GM11168 (cell line): ENCODE measurements around the gene ADARB1.

Source experiments
- in situ Hi-C: fragments of 300-500 bp; cut with MboI; formaldehyde crosslinking; loops from one replicate; pipeline ENCODE4 v1.12.0; 2022; ENCODE audit warnings: low sequenced_read_pairs; ENCODE audit not compliant: unreplicated experiment

ADARB1 gene

DNA sequence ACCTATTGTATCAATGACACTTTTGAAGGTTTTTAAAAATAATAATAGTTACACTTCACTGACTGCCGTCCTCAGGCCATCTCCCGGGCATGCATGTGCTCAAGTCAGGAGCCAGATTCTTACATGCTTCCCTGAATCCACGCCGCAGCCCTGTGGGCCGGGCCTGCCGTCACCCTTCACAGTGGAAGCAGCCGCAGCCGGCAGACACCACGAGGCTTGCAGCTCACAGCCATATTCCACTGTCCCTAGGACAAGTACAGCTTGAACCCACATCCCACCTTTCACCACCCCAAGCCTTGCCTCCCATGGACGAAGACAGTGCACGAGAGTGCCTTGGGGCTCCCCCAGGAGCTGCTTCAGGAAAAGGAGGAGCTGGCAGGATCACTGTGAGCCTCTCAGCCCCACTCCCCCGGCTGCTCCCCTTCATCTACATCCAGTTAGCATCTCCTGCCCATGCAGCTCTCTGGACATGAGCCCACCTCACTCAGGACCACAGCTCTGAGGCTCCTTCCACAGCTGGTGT, 136.1 kb downstream of the ADARB1 start:
- in situ Hi-C loops = no loop called here

DNA sequence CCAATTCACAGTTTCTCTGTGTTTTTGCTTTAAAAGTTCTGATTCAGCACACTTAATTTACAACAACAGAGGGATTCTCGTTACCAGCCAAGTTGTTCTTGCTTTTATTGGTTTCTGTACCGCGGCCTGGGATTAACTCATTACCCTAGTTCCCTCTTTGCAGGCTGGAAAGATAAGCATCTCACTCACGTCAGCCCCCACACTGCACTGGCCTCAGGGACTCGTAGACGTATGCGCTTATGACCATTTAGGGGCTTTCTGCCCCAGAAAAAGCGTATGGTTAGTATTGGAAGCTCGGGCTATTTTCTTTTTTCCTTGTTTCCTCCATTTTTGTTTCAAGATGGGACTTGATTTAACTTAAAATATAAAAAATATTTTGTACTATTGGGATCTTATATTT, 137.3 kb downstream of the ADARB1 start:
- in situ Hi-C loops = no loop called here

DNA sequence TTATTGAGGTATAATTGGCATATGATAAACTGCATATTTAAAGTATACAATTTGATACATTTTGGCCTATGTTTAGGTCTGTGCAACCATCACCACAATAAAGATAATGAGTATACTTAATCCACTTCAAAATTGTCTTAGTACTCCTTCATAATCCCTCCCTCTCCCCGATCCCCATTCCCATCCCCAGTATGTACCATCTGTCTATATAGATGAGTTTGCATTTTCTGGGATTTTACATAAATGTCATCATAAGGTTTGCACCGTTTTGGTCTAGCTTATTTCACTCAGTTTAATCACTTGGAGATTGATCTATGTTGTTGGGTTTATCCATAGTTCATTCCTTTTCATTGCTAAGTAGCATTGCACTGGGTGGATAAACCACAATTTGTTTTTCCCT, 139.0 kb downstream of the ADARB1 start:
- in situ Hi-C loops = no loop called here

DNA sequence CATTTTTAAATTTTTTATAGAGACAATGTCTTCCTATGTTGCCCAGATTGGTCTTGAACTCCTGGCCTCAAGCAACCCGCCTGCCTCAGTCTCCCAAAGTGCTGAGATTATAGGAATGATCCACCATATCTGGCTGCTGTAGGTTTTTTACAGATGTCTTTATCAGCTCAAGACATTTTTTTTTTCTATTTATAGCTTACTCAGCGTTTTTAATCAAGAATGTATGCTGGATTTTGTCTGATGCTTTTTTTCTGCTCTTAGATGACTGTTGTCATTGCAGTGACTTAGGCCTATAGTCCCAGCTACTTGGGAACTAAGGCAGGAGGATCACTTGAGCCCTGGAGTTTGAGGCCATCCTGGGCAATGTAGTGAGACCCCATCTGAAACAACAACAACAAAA, 140.8 kb downstream of the ADARB1 start:
- in situ Hi-C loops = no loop called here

DNA sequence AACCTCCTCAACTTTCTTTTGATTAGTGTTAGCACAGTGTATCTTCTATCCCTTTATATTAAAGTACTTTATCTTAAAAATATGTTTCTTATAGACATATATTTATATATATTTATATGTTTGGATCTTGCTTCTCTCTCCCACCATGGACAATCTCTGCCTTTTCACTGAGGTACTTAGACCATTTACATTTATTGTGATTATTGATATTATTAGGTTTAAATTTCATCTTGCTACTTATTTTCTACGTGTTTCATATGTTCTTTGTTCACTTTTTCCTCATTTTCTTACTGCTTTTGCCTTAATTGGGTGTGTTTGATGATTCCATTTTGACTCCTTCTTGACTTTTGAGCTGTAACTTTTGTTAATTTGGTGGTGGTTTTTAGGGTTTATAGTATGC, 142.6 kb downstream of the ADARB1 start:
- in situ Hi-C loops = no loop called here

DNA sequence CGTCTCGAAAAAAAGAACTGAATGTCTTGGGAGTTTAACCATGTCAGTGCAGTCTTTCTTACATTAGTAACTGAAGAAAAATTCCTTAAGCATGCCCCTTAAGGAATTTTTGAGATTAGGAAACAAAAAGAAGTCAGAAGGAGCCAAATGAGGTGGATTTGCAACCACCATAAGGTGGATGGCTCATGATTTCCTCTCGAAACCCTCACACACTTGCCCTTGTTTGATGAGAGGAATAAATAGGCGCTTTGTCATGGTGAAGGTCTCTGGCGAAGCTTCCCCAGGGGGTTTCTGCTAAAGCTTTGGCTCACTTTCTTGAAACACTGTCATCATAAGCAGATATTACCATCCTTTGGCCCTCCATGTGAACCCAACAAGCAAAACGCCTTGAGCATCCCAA, 145.1 kb downstream of the ADARB1 start:
- in situ Hi-C loops = no loop called here

DNA sequence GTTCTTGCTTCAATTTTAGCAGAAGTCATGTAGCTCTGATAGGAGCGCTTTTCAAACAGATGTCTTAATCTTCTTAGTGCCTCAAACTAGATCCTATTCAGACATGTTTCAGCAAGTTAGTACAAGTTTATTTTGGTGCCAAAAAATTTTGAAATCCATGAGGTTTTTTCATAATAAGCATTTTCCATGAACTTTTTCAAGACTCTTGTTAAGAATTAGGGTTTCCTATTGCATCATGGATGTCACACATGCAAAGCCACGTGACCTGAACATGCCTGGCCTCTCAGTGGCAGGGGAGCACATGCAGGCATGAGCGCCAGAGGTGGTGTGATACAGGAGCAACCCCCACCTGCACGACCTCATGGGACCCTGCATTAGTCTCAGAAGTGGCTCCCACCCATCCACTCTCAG, 145.7 kb downstream of the ADARB1 start:
- in situ Hi-C loops = no loop called here

DNA sequence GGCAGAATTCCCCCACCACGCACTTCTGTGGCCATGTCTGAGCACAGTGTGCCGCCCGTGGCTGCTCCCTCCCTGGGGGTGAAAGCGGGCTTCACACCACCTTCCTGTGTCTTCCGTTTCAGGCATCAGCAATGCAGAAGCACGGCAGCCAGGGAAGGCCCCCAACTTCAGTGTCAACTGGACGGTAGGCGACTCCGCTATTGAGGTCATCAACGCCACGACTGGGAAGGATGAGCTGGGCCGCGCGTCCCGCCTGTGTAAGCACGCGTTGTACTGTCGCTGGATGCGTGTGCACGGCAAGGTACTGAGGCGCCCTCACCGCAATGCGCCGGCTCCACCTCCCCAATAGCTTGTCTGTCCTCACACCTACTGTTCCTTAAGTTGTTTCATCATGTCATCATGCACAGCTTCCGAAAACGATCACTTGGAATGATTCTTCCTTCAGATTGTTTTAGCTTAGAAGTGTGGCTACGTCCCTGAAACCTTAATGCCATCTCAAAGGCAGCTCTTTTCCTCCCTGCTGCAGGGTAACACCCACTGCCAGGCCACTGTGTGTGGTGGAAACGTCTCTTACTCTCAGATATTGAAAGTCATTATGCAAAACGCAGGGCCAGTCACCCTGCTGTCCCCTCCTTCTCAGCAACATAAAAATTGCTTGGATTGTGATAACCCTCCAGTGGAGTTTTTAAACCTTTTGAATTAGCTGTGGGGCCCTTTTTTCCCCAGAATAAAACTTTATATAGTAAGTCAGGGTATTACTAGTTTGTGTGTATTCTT, 146.5 kb downstream of the ADARB1 start:
- in situ Hi-C loops = no loop called here

DNA sequence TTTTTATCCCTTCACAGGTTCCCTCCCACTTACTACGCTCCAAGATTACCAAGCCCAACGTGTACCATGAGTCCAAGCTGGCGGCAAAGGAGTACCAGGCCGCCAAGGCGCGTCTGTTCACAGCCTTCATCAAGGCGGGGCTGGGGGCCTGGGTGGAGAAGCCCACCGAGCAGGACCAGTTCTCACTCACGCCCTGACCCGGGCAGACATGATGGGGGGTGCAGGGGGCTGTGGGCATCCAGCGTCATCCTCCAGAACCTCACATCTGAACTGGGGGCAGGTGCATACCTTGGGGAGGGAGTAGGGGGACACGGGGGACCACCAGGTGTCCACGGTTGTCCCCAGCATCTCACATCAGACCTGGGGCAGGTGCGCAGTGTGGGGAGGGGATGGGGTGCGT, 147.6 kb downstream of the ADARB1 start:
- in situ Hi-C loops = no loop called here

DNA sequence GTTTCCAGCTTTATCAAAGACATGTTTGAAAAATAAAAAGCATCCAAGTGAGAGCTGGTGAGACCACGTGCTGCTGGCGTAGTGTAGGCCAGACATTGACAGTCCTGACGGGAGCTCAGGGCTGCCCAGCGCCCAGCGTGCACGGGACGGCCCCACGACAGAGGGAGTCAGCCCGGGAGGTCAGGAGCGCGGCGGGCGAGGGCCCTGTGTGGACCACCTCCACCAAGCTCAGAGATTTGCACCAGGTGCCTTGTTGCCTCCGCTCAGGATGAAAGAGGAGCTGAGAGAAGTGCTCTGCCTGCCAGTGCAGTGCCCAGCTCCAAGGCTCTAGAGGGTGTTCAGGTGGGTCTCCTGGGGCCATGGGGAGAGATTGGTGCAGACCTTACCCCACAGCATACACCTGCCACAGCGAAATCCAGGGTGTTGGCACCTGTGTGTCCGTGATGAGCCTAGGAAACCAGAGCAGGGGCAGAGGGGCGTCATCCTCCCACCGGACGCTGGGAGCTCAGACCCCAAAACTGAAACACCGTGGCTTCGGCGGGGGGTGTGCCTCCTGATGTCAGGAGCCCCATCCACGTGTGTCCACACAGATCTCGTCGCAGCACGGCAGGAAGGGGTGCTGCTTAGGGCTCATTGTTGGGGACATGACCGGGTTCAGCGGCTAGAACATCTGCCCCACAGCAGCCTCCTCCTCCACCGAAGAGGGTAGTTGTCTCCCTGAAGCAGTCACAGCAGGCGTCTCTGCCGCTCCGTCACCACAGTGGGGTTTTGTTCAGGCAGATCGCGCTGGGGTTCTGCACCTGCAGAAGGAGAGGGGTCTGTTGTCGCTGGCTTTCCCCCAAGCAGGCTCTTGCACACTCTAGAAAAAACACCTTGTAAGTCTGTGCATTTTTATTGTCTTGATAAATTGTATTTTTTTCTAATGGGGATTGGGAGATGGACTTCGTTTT, 149.1 kb downstream of the ADARB1 start:
- in situ Hi-C loops = no loop called here

DNA sequence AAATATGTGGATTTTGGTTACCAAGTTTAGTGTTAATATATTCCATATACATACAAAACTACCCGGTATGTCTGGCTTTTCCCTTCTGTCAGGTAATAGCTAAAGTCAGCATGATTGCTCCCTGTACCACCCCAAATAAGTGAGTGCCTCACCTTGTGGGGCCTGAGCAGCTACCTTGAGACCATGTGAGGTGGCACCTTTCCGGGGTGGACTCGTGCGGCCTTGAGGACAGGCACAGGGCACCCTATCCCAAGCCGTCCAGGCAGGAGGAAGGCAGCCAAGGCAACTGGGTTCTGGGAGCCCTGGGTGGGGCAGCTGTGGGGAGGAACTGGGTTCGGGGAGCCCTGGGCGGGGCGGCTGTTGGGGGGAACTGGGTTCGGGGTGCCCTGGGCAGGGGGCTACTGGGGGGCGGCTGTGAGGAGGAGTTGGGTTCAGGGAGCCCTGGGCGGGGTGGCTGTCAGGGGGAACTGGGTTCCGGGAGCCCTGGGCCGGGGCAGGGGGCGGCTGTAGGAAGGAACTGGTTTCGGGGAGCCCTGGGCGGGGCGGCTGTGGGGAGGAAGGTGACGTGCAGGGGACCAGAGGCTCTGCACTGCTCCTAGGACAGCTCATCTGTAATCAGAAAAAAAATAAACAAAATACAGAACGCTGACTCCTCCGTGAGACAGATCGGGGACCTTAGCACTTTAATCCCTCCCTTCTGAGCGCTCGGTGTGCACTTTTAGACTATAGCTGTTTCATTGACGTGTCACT, 150.0 kb downstream of the ADARB1 start:
- in situ Hi-C loops = no loop called here

DNA sequence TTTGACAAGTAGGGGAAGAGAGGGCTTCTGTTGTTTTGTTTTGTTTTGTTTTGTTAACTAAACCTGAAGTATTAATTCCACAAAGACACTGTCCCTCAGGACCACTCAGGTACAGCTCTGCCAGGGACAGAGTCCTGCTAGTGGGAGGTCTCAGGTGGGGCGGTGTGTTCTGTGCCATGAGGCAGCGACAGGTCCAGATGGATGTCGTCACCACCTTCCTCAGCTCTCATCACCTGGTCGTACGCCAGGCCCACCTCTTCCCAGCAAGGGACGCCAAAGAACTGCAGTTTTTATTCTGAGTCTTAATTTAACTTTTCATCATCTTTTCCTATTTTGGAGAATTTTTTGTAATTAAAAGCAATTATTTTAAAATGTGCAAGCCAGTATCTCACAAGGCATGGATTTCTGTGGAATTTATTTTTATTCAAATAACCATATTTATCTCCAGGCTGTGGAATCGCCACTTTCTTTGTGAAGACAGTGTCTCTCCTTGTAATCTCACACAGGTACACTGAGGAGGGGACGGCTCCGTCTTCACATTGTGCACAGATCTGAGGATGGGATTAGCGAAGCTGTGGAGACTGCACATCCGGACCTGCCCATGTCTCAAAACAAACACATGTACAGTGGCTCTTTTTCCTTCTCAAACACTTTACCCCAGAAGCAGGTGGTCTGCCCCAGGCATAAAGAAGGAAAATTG, 150.8 kb downstream of the ADARB1 start:
- in situ Hi-C loops = no loop called here

DNA sequence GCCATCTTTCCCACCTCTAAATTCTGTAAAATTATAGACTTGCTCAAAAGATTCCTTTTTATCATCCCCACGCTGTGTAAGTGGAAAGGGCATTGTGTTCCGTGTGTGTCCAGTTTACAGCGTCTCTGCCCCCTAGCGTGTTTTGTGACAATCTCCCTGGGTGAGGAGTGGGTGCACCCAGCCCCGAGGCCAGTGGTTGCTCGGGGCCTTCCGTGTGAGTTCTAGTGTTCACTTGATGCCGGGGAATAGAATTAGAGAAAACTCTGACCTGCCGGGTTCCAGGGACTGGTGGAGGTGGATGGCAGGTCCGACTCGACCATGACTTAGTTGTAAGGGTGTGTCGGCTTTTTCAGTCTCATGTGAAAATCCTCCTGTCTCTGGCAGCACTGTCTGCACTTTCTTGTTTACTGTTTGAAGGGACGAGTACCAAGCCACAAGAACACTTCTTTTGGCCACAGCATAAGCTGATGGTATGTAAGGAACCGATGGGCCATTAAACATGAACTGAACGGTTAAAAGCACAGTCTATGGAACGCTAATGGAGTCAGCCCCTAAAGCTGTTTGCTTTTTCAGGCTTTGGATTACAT, 151.5 kb downstream of the ADARB1 start:
- in situ Hi-C loops = no loop called here

DNA sequence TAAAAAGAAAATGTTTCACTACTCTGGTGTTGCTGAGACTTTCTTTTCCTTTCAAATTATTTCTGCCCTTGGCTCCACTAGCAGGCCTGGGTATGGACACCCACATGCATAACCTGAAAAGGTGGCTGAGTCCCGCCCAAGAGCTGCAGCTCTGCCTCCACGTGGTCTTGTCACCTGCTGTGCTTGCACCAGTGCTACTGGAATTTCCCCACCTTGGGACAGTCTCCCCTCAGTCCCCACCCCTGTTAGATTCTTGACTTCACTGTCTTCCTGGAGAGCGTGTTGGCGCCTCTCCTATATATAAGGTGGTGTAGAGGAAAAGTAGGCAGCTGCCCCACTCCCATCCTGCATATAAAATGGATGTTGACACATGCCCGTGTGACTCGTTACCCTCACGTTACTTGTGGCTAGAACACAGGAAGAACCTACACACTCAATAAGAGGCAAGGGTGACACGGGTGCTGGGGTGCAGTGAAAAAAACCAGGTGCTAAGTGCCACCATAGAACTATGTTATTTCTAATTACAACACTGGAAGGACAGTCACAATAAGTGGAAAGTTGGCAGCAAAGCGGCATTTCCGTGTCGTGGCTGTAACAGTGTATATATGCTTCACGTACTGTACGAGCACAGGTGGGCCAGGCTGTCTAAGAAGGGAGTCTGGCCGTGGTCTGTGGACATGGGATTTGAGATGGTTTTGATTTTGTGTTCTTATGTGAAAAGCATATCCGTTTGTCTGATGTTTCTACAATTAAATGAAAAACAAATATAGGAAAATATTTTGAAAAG, 152.4 kb downstream of the ADARB1 start:
- in situ Hi-C loops = no loop called here

DNA sequence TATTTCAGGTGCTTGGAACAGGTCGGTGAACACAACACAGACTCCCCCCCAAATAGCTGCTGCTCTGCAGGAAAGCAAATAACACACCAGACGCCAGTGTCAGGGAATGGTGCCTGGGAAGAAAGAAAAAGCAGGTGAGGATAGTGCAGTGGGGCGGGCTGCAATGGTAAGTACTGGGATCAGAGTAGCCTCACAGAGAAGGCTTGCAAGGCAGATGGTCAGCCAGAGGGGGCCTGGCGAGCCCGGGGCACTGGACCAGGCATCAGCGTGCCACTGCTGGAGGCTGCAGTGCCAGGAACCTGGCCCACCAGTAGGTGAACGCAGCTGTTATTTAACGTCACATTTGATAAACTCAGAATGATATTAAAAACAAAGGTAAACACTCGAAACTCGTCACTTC, 153.4 kb downstream of the ADARB1 start:
- in situ Hi-C loops = no loop called here

DNA sequence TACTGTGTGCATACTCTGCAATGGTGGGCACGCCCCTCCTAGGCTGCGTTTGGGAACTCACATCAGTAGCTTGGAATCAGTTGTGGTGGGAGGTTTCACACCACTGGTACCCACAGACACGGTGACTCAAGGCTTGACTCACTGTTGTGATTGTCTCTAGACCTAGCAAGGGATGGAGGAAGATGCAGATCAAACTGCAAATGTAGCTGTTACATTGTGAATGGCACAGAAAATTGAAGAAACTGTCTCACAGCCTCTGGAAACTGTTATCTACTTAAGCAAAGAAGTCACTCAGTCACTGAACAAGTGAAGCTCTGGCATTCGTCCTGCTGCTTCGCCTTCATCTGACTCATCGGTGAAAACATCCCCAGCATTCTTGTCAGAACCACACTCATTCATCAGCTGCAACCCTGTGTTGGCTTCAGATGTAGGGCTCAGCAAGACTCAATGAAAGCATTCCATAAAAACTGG, 153.8 kb downstream of the ADARB1 start:
- in situ Hi-C loops = no loop called here

DNA sequence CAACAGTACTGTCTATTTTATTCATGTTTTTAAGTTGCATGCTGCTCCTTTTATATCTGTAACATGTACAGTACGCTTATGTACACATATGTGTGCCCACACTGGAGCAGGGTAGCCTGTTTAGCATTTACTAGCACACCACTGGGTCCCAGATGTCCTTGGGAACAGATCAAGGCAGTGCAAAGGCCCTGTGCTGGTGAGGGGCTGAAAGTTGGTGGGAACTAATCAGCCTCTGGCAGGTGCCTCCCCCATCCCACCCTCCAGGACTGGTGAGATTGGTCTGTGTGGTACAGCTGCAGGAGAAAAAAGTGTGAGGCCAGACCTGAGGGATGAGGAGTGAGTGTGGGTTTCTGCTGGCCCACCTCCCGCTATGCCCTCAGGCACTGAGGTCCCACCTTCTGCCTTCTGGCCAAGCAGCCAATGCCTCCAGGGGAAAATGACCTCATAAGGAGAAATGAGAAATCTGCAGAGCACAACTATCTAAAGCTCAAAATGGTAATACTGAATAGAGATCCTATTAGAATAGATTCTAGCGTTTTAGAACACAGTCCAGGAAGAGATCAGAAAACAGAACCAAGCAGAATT, 154.4 kb downstream of the ADARB1 start:
- in situ Hi-C loops = no loop called here

DNA sequence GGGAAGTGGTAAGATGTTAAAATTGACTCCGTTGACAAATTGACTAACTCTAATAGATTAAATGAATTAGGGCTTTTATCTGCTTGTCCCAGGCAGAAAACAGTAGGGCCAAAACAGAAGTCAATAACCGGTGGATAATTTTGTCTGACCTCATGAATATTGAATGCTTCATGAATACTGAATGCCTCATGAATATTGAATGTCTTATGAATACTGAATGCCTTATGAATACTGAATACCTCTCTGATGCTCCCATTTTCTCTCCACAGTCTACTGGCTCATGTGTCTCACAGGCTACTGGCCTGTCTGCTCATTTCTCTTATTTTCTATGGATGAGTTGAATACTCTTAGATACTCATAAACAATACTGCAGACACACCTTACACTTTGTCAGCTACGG, 157.3 kb downstream of the ADARB1 start:
- in situ Hi-C loops = no loop called here
